ENCODE data around the gene NCEH1.
"Not testable (repeated sequence)": the region's sequence is repeated elsewhere in the genome, so short reads cannot be mapped to it uniquely, and the experiment has no call there.

NCEH1 gene

DNA sequence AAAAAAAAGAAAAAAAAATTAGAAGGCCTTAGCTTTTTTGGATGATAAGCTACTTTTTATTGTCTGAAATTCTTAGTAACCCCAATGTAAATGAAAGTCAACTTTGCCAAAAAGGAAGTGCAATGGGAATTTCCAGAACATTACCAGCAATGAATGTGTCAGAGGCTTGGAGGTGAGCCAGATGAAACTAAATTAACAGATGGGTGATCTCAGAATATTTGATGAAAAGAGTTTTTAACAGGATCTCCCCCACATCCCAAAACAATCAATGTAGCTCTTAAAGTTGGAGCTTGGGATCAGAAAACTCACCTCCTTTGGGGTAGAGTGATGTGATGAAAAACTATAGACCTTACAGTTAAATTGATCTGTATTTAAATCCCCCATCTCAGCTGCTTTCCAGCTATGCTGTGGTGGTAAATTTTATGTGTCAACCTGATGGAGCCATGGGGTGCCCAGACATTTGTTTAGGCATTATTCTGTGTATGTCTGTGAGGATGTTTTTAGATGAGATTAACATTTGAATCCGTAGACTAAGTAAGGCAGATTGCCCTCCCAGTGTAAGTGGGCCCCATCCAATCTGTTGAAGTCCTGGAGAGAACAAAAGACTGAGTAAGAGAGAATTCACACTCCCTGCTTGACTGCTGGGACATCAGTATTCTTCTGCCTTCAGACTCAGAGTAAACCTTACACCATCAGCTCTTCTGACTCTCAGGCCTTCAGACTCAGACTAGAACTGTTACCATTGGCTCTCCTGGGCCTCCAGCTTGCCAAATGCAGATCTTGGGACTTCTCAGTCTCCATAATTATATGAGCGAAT, 103.4 kb downstream of the NCEH1 start:
- DNase-seq: no peak

DNA sequence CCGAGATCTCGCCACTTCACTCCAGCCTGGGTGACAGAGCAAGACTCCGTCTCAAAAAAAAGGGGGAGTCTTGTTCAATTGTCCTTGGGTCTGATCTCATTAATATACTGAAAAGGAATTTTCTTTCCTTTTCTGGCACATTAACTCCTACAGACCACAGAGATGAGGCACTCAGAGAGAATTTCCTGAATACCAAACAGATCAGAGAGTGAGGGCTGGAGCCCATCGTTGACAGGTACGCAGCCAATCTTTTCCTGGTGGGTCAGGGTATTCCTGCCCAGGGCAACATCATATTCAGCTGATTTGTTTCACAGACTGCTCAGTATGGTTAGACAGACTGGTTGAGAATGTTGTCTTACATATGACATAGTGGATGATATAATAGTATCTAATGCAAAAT, 104.8 kb downstream of the NCEH1 start:
- DNase-seq: no peak

DNA sequence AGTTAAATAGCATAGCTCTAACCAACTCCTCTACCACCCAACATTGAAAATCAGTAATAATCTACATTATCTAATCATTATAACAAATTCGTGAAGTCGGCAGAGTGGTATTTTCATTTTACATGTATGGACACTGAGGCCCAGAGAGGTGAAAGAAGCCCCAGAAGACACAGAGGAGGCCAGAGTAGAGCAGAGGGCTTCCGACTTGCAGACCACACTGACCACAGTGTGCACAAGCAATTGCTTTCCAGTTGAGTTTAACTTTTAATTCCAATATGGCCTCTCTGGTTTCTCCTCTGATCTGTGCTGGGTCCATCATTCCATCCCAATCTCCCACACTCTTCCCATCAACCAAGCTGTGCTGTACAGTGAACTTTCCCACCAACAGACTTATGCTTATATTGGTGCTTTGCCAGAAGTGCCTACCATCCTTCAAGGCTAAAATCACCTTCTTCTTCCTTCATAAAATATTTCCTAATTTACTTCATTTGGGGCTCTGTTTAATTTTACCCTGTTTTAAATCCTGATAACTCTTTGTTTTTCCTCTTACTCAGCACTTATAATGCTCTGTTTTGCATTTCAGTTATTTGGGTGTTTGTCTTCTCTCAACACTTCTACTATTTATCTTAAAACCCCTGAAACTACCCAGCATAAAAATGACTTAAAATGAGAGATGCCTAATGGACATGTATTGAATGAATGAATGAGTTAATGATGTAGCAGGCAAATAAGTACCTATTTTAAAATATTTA, 105.8 kb downstream of the NCEH1 start:
- DNase-seq: no peak

DNA sequence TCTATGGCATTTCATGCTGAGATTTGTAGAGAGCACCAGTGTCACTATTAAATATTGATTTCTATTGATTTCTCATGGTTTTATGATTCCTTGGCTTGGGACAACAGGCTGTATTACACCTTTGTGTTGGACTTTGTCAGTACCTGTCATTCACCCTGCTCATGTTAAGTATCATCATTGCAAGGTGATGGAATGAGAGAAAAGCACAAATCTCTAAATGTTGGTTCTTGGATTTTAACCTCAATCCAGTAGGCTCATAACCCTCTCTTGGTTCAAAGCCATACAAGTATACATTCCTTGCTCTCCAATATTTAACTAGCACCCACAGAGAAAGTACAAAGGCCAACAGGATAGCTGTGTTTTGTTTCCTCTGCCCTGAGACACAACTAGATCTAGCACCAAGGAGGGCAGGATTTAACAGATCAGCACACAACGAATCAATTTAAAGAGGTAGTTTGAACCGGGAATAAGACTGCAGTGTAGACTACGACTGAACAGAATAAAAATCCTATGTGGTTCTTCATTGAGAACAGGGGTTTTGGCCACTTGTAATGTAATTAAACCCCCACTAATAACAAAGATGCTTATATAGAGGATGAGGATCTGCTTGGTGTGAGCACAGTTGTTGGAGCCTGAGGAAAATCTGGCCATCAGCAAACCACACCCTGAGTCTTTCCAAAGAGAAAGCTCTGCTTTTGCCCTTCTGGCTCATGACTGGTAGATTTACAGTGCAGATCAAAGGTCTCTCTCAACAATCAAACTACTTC, 109.6 kb downstream of the NCEH1 start:
- no peak for DNase-seq

DNA sequence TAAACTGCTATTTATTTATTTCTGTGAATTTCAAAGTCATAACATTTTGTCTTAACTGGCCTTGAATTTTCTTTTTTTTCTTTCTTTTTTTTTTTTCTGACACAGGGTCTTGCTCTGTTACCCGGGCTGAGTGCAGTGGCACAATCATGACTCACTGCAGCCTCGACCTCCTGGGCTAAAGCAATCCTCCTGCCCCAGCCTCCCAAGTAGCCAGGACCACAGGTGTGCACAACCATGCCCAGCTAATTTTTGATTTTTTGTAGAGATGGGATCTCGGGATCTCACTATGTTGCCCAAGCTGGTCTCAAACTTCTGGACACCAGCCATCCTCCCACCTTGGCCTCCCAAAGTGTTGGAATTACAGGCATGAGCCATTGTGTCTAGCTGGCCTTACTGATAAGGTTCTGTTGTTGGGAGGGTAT, 110.2 kb downstream of the NCEH1 start:
- DNase-seq: no peak

DNA sequence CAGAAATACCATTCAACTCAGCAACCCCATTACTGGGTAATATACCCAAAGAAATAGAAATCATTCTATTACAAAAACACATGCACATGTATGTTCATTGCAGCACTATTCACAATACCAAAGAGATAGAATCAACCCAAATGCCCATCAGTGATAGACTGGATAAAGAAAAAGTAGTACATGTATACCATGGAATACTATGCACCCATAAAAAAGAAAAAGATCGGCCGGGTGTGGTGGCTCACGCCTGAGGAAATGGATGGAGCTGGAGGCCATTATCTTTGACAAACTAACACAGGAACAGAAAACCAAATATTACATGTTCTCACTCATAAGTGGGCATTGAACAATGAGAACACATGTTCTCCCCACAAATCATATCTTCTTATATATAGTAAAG, 112.0 kb downstream of the NCEH1 start:
- no peak for DNase-seq

DNA sequence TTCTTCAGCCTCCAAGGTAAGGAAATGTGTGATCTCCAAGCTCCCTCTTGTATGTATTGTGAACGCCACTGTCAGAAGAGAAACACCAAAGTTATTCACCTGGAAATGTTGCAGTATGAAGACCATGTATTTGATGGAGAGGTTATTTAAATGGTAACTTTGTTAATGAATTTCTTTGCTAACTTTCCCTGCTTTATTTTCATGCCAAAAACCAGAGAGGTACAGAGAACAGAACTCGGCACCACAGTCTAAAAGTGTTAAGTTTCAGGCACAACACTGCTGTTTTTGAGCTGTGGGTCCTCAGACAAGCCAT, 114.5 kb downstream of the NCEH1 start:
- no peak for DNase-seq

DNA sequence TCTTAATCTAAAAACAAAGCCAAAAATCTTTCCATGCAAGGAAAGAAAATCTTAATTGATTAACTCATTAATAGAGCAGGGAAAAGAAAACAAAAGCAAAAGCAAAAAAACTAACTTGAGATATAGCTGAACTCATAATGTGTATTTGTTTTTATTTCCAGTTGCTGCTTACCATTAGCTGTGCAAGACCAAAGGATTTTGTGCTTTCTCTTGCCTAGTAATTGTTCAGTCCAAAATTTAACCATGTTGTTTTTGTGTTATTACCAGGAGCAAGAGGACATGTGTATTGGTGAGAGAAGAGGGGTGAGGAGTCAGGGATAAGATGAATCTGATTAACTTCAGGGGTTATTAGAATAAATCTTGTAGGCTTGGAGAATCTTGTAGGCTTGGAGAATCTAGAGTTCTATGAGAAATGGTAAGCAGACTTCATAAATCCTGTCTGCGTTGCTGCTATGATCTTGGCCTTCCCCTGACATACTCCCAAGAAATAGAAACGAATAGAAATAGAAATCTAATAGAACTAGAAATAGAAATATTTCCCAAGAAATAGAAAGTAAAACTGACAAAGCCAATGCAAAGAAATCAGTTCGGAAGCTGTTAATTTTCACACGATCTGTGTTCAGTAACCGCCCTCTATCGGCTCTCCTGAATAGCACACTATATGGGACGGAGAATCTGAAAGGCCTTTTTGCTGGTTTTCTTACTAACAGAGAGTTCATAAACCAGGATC, 115.0 kb downstream of the NCEH1 start:
- DNase-seq: peak in 1 of 4 experiments; percentile 8

DNA sequence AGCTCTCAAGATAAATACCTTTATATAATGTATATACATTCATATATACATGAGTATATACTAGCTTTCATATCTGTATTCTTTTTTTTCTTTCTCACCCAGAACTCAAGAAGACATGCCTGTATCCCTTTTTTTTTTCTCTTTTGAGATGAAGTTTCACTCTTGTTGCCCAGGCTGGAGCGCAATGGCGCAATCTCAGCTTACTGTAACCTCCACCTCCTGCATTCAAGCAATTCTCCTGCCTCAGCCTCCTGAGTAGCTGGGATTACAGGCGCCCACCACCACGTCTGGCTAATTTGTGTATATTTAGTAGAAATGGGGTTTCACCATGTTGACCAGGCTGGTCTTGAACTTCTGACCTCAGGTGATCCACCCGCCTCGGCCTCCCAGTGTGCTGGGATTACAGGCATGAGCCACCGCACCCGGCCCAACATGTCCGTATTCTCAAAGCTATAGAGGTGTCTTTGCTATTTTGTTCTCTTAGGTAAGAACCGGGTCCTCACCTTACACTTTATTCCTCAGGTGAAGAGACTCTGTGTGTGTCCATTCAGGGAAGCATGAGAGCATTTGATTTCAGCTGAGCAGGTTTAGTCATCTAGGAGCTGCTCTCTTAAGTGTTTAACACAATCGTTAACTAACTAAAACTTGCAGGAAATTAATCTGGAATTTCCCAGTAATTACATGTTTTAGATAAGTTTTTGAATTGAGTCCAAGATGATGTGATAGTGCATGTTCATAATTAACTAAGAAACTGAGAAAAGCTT, 115.8 kb downstream of the NCEH1 start:
- not testable (repeated sequence) for DNase-seq

DNA sequence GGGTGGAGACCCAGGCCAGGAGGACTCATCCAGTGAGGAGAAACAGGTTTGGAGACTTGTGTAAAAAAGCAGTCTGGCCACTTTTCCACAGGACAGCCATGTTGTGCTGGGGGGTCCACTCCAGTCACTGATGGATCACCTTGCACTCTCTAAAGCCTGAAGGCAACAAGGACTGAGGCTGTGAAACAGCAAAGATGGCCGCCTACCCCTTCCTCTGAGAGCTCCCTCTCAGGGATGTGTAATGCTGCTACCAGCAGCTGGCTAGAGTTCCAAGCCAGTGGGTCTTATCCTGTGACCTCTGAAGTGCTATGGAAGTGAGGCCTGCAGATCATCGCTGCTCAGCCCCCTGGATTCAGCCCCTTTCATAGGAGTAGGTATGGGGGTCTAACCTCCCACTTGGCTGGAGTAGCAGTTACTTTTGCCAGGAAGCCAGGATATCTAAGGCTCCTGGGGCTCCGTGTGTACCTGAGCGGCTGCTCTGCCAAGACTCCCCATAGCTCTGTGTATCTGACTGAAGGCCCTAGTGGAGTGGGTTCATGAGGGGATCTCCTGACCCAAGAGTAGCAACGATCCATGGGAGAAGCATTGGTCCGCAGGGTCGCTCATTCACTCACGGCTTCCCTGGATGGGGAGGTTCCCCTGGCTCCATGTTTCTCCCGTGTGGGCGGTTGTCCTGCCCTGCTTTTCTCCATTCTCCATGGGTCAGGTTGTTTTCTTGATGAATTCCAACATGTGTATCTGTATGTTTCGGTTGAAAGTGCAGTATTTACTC, 117.8 kb downstream of the NCEH1 start:
- peak in 1 of 4 experiments; percentile 5 for DNase-seq

DNA sequence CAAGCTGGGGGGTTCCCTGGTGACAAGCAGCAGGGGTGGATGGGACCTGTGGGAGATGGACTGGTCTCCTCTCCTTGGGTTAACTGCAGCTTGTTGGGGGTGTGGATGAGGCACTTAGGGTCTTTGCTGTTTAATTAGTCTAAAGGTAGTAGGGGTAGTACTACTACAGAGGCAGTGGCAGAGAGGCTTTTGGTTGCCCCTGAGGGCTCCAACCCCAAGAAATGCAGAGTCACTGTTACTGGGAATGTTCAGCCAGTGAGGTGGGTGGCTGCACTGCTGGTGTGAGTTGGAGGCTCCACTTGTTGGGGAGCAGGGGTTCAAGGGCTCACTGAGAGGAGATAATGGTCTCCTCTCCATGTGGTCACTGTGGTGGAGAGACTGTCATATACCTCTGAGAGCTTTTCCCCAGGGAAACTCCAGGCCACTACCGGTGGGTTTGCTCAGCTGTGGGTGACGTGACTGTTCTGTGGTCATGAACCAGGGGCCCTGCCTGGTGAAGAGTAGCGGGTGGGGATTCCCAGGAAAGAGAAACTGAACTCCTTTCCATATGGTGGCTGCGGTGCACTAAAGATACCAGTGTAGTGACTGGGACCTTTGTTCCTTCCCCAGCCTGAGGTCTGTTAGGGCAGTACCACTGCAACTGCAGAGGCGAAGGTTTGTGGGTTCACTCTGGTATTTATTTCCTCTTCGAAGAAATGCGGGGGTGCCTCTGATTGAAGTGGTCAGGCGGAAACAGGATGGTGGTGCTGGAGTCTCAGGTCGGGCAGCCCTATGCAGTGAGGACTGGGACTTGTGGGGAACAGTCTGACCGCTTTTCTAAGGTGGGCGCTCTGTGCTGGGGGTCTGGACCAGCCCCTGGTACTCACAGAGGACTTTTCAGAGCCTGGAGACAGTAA, 118.7 kb downstream of the NCEH1 start:
- peak; percentile 7 to 34 (median 19) for DNase-seq

DNA sequence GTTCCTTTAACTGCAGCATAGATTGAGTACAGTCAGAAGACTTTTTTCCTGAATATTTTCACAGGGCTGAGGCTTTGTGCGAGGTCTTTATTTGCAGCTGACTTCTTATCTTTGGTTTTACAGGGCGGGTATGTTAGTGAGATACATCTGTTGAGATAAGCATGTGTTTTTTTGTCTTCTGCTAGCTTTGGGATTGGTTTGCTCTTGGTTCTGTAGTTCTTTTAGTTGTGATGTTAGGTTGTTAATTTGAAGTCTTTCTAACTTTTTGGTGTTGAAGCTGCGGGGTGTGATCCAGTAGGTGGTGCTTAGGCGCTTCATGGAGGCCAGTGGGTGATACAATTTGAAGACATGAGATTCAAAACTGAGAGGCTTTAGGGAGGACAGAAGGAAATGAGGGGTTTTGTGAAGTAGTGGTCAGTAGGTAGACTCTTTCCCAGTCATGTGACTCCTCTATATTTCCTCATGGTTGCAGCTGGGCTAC, 119.7 kb downstream of the NCEH1 start:
- no peak for DNase-seq

DNA sequence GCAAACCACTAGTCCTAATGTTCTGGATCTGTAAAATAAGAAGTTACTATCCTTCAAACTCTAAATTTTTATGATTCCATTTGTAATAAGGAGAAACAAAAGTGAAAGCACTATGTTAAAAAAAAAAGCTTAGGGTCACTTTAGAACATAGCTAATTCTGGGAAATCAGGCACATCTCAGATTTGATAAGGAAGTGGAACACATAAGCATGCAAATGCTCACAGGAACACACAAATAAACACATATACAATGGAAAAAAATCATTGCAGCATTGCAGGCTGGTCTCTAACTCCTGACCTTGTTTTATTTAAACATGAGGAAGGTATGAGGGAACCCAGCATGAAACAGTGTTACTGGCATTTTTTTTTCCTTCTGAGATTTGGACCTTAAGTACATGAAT, 124.4 kb downstream of the NCEH1 start:
- DNase-seq: no peak

DNA sequence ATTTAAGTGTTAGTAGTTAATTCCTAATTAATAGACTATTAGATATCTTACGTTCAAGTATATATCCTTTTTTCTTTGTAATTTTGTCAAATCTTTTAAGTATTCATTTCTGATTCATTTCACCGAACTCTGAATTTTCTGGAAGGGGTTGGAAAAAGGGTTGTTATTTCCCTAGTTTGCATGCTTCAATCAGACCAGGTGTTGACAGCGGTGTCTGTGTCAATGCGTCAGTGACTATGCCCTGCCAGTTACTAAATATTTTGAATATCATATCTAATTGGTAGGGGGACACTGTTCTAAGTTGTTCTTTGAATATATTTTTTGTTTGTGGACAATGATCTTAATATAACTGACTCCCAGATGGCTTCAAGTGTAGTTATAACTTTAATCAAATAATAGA, 124.9 kb downstream of the NCEH1 start:
- no peak for DNase-seq

DNA sequence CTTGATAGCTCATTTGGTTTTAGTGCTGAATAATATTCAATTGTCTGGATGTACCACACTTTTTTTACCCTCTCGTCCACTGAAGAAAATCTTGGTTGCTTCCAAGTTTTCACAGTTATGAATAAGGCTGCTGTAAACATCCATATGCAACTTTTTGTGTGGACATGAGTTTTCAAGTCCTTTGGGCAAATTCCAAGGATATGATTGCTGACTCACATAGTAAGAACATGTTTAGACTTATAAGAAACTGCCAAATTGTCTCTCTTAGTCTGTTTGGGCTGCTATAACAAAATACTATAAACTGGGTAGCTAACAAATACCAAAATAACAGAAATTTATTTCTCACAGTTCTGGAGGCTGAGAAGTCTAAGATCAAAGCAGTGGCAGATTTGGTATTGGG, 128.2 kb downstream of the NCEH1 start:
- DNase-seq: no peak

DNA sequence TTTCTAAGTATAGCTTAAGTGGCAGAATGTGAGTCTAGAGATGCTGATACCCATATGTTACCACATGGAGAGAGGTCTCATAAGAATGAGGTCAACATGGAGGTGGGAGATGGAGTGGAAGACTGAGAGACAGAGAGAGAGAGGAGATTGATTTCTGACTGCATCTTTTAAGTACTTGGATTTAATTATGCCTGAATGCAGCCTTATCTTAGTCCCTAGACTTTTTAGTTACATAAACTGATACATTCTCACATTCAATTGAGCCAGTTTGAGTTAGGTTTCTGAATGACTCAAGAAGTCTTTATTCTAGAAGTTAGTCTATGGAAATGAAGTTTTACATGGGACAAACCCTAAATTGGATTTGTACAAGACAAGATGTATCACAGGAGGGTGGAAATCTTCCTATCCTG, 129.1 kb downstream of the NCEH1 start:
- no peak for DNase-seq

DNA sequence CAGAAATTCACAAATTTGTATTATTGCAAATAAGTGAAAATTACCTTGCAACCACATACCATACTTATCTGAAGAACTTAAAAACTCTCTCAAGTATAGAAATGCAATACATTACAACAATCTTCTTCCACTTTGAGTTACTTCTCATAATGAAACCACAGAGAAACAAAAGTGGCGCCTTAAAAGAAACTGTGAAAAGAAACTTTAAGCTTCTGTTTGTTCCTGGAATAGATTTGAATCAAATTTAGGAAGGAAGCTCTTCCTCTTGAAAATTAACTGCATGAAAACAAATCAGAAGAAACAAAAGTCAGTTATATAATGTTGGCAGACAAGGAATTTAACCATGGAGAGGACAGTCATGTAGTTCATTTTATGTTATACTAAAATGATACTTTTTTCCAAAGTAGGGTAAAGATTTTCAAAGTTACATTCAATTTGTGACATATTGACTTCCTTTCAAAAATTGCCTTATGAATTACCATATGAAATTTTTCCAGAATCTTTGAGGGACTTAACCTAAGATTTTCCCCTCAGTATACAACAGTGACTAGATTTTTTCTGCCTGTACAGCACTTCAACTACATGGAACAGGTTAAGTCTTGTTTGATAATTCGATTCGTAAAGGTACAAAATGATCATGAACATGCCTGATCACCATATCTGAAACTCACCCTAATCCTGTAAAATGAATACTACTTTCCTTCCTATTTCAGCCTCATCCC, 130.0 kb downstream of the NCEH1 start:
- no peak for DNase-seq

All from activated naive CD4-positive, alpha-beta T cell (primary cell).